Psoas muscle (tissue), 8 donors: ENCODE results near the gene SGSM2. TPM values are rescaled to one million over a fixed set of nuclear protein-coding genes. Genes with fewer than 3 reads are reported as not detected.

Source experiments
- ATAC-seq, 4 donors: fragments of 200-7000 bp; cut with Tn5 transposase; one replicate each; pipeline ENCODE4 v1.9.1; 2020; ENCODE audit warnings: moderate library complexity in 3 of 4, mild to moderate bottlenecking in 2 of 4
- DNase-seq, 2 donors: peaks; one replicate each; pipeline ENCODE4 v3.0.0-alpha.2; 2020
- H3K27ac ChIP-seq: fragments of 200-600 bp; one replicate; pipeline ENCODE4 v1.8.0; 2022
- H3K27me3 ChIP-seq, 3 donors: fragments of 200-600 bp in 1 of 3; one replicate each; pipeline versions ENCODE4 v1.6.1 to v1.8.0; 2013 to 2022; ENCODE audit warnings: low read length in 2 of 3, mild to moderate bottlenecking in 2 of 3, moderate library complexity in 1 of 3; ENCODE audit not compliant: insufficient read depth in 3 of 3
- H3K36me3 ChIP-seq, 2 donors: fragments of 200-600 bp in 1 of 2; one replicate each; pipeline versions ENCODE4 v1.6.1 to v1.8.0; 2013 to 2022; ENCODE audit warnings: low read depth in 1 of 2, mild to moderate bottlenecking in 1 of 2, moderate library complexity in 1 of 2; ENCODE audit not compliant: insufficient read depth in 1 of 2
- H3K4me1 ChIP-seq: fragments of 200-600 bp; one replicate; pipeline ENCODE4 v1.8.0; 2022
- H3K4me3 ChIP-seq: fragments of 200-600 bp; one replicate; pipeline ENCODE4 v1.8.0; 2022; ENCODE audit warnings: mild to moderate bottlenecking
- H3K9me3 ChIP-seq: fragments of 200-600 bp; one replicate; pipeline ENCODE4 v1.8.0; 2022
- CTCF ChIP-seq: fragments of 200-600 bp; IDR thresholded peaks from one replicate; pipeline ENCODE4 v1.8.0; 2022; ENCODE audit warnings: antibody characterized with exemption
- WGBS, 3 donors: extraction: QIAGEN DNeasy Blood & Tissue Kit; methylation state at CpG; one replicate each; pipeline versions ENCODE4 v1.1.6 to v1.1.7; 2013; 5-methylcytosine and 5-hydroxymethylcytosine counted together
- intact Hi-C, 2 donors: fragments of 100-400 bp; cut with DNase I; formaldehyde crosslinking; loops; one replicate each; pipeline versions ENCODE4 v1.11.0 to v1.14.2; 2022
- polyA plus RNA-seq, 3 donors: library from polyadenylated mRNA; stranded (reverse); fragments of 200-250 nt; gene quantifications; one replicate each; pipeline ENCODE4 v1.2.3, GENCODE V29; 2013
- total RNA-seq, 4 donors: library from RNA; stranded (reverse); fragmentation: NEBNext Ultra II Directional in 2 of 4; extraction: Animal tissue kit (Norgen Biotek cat#: 25700) in 2 of 4; gene quantifications; one replicate each; pipeline versions ENCODE4 v1.2.1 to v1.2.4, GENCODE V29; 2021 to 2023
- donor health status: healthy with polysubstance abuse.
- donor health status: DM: no; HTN: no; CAD: no; lungs with moderate emphysema.
- donor health status: Bipolar disorder and iron deficiency.
- donor health status: healthy.
- donor health status: DM: yes; HTN: yes; CAD: no.
- donor health status: DM: no; HTN: no; CAD: no.
- donor health status: DM: no; HTN: no; CAD: no.
- donor health status: DM: yes; HTN: yes; CAD: no.

Gene SGSM2
- total and polyA plus RNA-seq, 7 donors = 9.6 to 25.6 (median 13.5) TPM

- no peak overlapping the region for H3K27ac ChIP-seq
- ATAC-seq (no peak), DNase-seq (no peak)
- TF ChIP-seq CTCF = no peak
- intact Hi-C loops = no loop called here
- H3K27me3 ChIP-seq = no peaks in the 10 kb centered on the region
- peaks cover 8% of the 10 kb centered on the region for H3K4me1 ChIP-seq
- peaks cover 5 to 93% of the 10 kb centered on the region in 2 donors for H3K36me3 ChIP-seq
- no peaks in the 10 kb centered on the region for H3K9me3 ChIP-seq
- no peak overlapping the region for H3K4me3 ChIP-seq
- 92 to 95% (median 92%) methylated on average over 5 of the region's 5 CpGs for WGBS, 3 donors
Measured at GRCh38 chr17:2297023-2297422, 40.3 kb upstream of the SGSM2 start.

- no peaks in the 10 kb centered on the region for H3K9me3 ChIP-seq
- TF ChIP-seq CTCF = no peak
- peaks cover 9% of the 10 kb centered on the region for H3K4me1 ChIP-seq
Measured at GRCh38 chr17:2299136-2299535, 38.2 kb upstream of the SGSM2 start.

DNA sequence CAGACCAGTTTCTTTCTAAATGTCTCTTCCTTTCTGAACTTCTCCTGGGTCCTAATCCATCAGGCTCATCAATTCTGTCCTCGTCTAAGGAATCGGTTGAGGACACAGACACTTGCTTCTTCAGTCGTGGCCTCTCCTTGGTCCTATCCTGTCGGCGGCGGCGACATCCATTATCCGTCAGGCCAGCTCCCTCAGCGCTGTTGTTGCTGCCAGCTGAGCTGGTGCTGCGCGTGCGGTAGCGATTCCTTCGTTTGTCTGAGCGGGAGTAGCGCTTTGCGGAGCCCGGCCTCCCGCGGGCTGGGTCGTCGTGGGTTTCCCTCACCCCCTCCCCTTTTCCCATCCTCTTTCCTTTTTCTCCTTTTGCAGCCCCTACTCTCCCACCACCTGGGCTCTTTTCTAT lies 37.5 kb upstream of the SGSM2 start:
- intact Hi-C loops = no loop called here
- Histone ChIP-seq H3K27ac (no peak overlapping the region), H3K36me3 (peaks cover 0 to 65% of the 10 kb centered on the region in 2 donors), H3K27me3 (no peaks in the 10 kb centered on the region), H3K4me1 (peaks cover 9% of the 10 kb centered on the region), H3K4me3 (no peak overlapping the region), H3K9me3 (no peaks in the 10 kb centered on the region)
- WGBS, 3 donors = 90 to 93% (median 92%) methylated on average over 22 of the region's 22 CpGs
- TF ChIP-seq CTCF = no peak
- DNase-seq = no peak
- no peak for ATAC-seq

More at GRCh38 chr17:2299136-2299535, 38.2 kb upstream of the SGSM2 start:
- Histone ChIP-seq H3K27ac (no peak overlapping the region), H3K27me3 (no peaks in the 10 kb centered on the region), H3K36me3 (peaks cover 0 to 71% of the 10 kb centered on the region in 2 donors), H3K4me3 (no peak overlapping the region)
- DNase-seq (no peak), ATAC-seq (no peak)
- 94 to 98% (median 96%) methylated on average over 12 of the region's 12 CpGs for WGBS, 3 donors
- intact Hi-C loops = no loop called here

DNA sequence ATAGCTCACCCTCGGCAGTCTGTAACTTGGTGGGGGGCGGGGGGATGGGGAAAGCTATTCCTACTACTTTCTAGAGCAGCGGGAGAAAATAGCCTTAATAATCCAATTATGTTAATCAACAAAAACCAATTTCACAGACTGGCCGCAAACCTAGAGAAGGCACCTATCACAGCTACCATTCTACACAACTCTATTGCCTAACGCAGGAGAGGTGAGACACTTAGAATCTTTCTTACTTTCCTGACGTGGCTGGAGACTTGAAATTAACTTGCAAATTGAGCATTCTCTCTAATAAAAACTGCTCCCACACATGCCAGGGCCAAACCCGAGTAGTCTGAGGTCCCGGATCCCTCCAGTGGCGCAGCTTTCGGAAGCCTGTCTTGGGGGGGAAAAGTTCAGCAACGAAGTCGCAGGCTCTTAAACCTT lies 34.5 kb upstream of the SGSM2 start:
- intact Hi-C loops = loop anchor here in 1 of 2 donors (2.0 kb wide), 1 partner anchor 34 kb away; the partner anchor contains the start of genes SGSM2 and TSR1
- WGBS, 3 donors = 3 to 4% (median 4%) methylated on average over 12 of the region's 12 CpGs
- no peak for TF ChIP-seq CTCF
- peaks cover 7% of the 10 kb centered on the region for H3K4me1 ChIP-seq
- peak overlapping the region; percentile 92 for H3K4me3 ChIP-seq
- peaks cover 0 to 40% of the 10 kb centered on the region in 2 donors for H3K36me3 ChIP-seq
- no peaks in the 10 kb centered on the region for H3K9me3 ChIP-seq
- ATAC-seq (peak in 1 of 4 donors; percentile 5), DNase-seq (no peak)
- peak overlapping the region; percentile 95 for H3K27ac ChIP-seq
- H3K27me3 ChIP-seq = no peaks in the 10 kb centered on the region
